Kidney (tissue), 14 donors: ENCODE results near the gene NUDCD3. TPM values are rescaled to one million over a fixed set of nuclear protein-coding genes. Genes with fewer than 3 reads are reported as not detected.

ENCODE experiments used
- DNase-seq, 5 donors: peaks; one replicate each; pipeline ENCODE4 v3.0.0-alpha.2; 2013 to 2020
- FAIRE-seq: peaks from 2 replicates; lab custom pipeline; 2012; peaks lifted over from hg19 to GRCh38; lab: Jason Lieb, UNC
- H3K27ac ChIP-seq, 2 donors: one replicate each; pipeline ENCODE4 v1.7.0; 2013; ENCODE audit warnings: low read depth in 2 of 2, low read length in 2 of 2, inconsistent platforms in 1 of 2
- H3K27me3 ChIP-seq: one replicate; pipeline ENCODE4 v1.7.1; 2013; ENCODE audit warnings: low read length, inconsistent platforms; ENCODE audit not compliant: control insufficient read depth, insufficient read depth
- H3K36me3 ChIP-seq, 3 donors: one replicate each; pipeline versions ENCODE4 v1.7.0 to v1.7.1; 2013; ENCODE audit warnings: low read length in 3 of 3, control low read depth in 1 of 3, inconsistent platforms in 1 of 3; ENCODE audit not compliant: insufficient read depth in 3 of 3, control insufficient read depth in 2 of 3
- H3K4me1 ChIP-seq, 3 donors: one replicate each; pipeline versions ENCODE4 v1.7.0 to v1.7.1; 2013; ENCODE audit warnings: low read length in 3 of 3, inconsistent platforms in 1 of 3, low read depth in 1 of 3; ENCODE audit not compliant: control insufficient read depth in 2 of 3, insufficient read depth in 2 of 3
- H3K4me3 ChIP-seq, 3 donors: one replicate each; pipeline versions ENCODE4 v1.7.0 to v1.8.1; 2013; ENCODE audit warnings: low read length in 3 of 3, control low read depth in 1 of 3, inconsistent platforms in 1 of 3
- H3K9ac ChIP-seq, 3 donors: one replicate each; pipeline versions ENCODE4 v1.7.0 to v1.7.1; 2013; ENCODE audit warnings: low read length in 3 of 3, control low read depth in 1 of 3, inconsistent platforms in 1 of 3
- H3K9me3 ChIP-seq, 3 donors: one replicate each; pipeline versions ENCODE4 v1.7.0 to v1.7.1; 2013; ENCODE audit warnings: low read length in 3 of 3, control low read depth in 1 of 3, inconsistent platforms in 1 of 3; ENCODE audit not compliant: control insufficient read depth in 2 of 3, insufficient read depth in 1 of 3
- CTCF ChIP-seq: IDR thresholded peaks from 3 replicates; pipeline ENCODE4 v1.5.1; 2012; ENCODE audit warnings: mild to moderate bottlenecking, moderate library complexity, borderline replicate concordance; ENCODE audit not compliant: insufficient read depth; ENCODE audit errors: extremely low read depth
- intact Hi-C: fragments of 100-400 bp; cut with DNase I; formaldehyde crosslinking; loops from one replicate; pipeline ENCODE4 v1.11.1; 2022
- polyA plus RNA-seq: library from polyadenylated mRNA; stranded (reverse); fragments of 350-450 nt; fragmentation: Illumina TruSeq; extraction: RNeasy Lipid Tissue Mini Kit (QIAGEN cat#74804); gene quantifications from one replicate; pipeline ENCODE4 v1.2.3, GENCODE V29; 2014; ENCODE audit warnings: low read depth, low replicate concordance; ENCODE audit not compliant: insufficient read depth
- total RNA-seq: library from RNA; stranded (reverse); fragmentation: NEBNext Ultra II Directional; extraction: Animal tissue kit (Norgen Biotek cat#: 25700); gene quantifications from one replicate; pipeline ENCODE4 v1.2.1, GENCODE V29; 2021
- donor health status: control.
- donor health status: control.
- donor health status: control.
- donor health status: control.
- donor health status: control.
- donor health status: DM: yes; HTN: yes; CAD: no.
- donor health status: Normal renal cell carcinoma (clear cell type).

The NUDCD3 gene
- total and polyA plus RNA-seq, 2 donors from 2014 or later, result 37.9 to 97.7 TPM

- no peak overlapping the region for H3K27ac ChIP-seq
- H3K9ac ChIP-seq, result no peak overlapping the region
- TF ChIP-seq CTCF, result no peak
- no peaks in the 10 kb centered on the region for H3K27me3 ChIP-seq
- no peaks in the 10 kb centered on the region for H3K4me1 ChIP-seq
- H3K9me3 ChIP-seq, result no peaks in the 10 kb centered on the region
- intact Hi-C loops, result no loop called here
- DNase-seq, result no peak
- no peak for FAIRE-seq
- H3K36me3 ChIP-seq, result no peaks in the 10 kb centered on the region
- H3K4me3 ChIP-seq, result no peak overlapping the region
These were observed 28.3 kb upstream of the NUDCD3 start for GRCh38 chr7:44518761-44519160.

GRCh38 chr7:44517175-44517574, 26.7 kb upstream of the NUDCD3 start:
- no peaks in the 10 kb centered on the region for H3K36me3 ChIP-seq
- no peak overlapping the region for H3K4me3 ChIP-seq
- H3K4me1 ChIP-seq, result no peaks in the 10 kb centered on the region
- H3K9me3 ChIP-seq, result no peaks in the 10 kb centered on the region
- no peak overlapping the region for H3K9ac ChIP-seq
- no peaks in the 10 kb centered on the region for H3K27me3 ChIP-seq
- FAIRE-seq (no peak), DNase-seq (no peak)
- no peak for TF ChIP-seq CTCF
- H3K27ac ChIP-seq, result no peak overlapping the region
- intact Hi-C loops, result no loop called here

GRCh38 chr7:44515590-44516268, 25.3 kb upstream of the NUDCD3 start:
- no peaks in the 10 kb centered on the region for H3K9me3 ChIP-seq
- H3K4me1 ChIP-seq, result no peaks in the 10 kb centered on the region
- intact Hi-C loops, result no loop called here
- TF ChIP-seq CTCF, result no peak
- DNase-seq (no peak), FAIRE-seq (no peak)
- H3K27me3 ChIP-seq, result no peaks in the 10 kb centered on the region
- no peak overlapping the region for H3K9ac ChIP-seq
- no peak overlapping the region for H3K27ac ChIP-seq
- no peak overlapping the region for H3K4me3 ChIP-seq
- H3K36me3 ChIP-seq, result no peaks in the 10 kb centered on the region

- DNase-seq (no peak), FAIRE-seq (no peak)
- Histone ChIP-seq H3K9ac (no peak overlapping the region), H3K27ac (no peak overlapping the region), H3K36me3 (no peaks in the 10 kb centered on the region), H3K4me1 (no peaks in the 10 kb centered on the region), H3K9me3 (no peaks in the 10 kb centered on the region), H3K4me3 (no peak overlapping the region), H3K27me3 (no peaks in the 10 kb centered on the region)
- TF ChIP-seq CTCF, result no peak
- intact Hi-C loops, result no loop called here
These were observed 22.3 kb upstream of the NUDCD3 start for GRCh38 chr7:44512736-44513135.
